ENCODE data around the gene KCNE1. TPM values are rescaled to one million over a fixed set of nuclear protein-coding genes. Genes with fewer than 3 reads are reported as not detected.

KCNE1 gene
- total RNA-seq, 1 donor from 2014 or later = 0.52 TPM

DNA sequence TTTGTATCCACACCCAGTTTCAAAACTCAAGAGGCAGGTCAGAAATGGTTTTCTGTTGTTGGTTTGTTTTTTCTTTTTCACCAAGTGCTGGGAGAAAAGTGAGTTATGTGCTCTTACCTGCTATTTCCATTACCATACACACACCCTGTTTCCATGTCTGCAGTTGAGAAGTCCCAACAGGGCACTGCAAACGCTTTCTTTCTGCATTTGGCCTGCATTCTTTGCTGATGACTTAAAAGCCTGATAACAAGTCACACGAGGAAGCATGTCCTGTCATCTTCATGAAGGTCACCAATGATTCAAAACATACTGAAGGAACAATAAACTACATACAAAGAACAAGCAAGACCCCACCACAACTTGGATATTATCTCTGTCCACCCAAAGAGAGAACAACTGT, 24.8 kb upstream of the KCNE1 start:
- Histone ChIP-seq H3K4me1 (ENCODE audit: control insufficient read depth in 3 of 3, insufficient read depth in 3 of 3, low read length in 3 of 3) (no peaks in the 10 kb centered on the region), H3K36me3 (ENCODE audit: control insufficient read depth in 3 of 3, insufficient read depth in 3 of 3, low read length in 3 of 3) (no peaks in the 10 kb centered on the region), H3K9ac (ENCODE audit: low read depth in 1 of 3, low read length in 3 of 3) (no peak overlapping the region), H3K27me3 (ENCODE audit: control insufficient read depth in 3 of 3, insufficient read depth in 3 of 3, low read length in 3 of 3) (no peaks in the 10 kb centered on the region), H3K27ac (ENCODE audit: low read depth, low read length) (no peak overlapping the region), H3K9me3 (ENCODE audit: control insufficient read depth in 3 of 3, low read length in 3 of 3) (no peaks in the 10 kb centered on the region), H3K4me3 (ENCODE audit: low read length in 3 of 3) (no peak overlapping the region)

DNA sequence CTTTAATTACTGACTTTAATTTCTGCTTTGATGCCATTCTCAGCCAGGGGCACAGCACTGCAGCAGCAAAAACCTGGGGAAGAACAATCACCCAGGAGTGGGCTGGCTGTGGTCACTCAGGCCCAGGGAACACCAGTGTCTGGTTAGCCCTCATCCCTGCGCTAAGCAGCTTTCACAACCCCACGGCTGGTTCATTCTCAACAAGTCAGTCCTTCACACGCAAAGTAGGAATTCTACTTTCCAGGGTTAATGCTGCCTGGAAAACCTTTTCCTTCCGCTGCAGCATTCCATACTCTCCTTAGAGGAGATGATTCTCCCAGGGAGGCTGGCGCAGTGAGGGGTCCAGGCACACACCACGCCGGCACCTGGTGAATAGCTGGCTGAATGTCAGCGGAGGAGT, 24.3 kb upstream of the KCNE1 start:
- Histone ChIP-seq H3K4me3 (ENCODE audit: low read length in 3 of 3) (no peak overlapping the region), H3K9me3 (ENCODE audit: control insufficient read depth in 3 of 3, low read length in 3 of 3) (no peaks in the 10 kb centered on the region), H3K9ac (ENCODE audit: low read depth in 1 of 3, low read length in 3 of 3) (no peak overlapping the region), H3K4me1 (ENCODE audit: control insufficient read depth in 3 of 3, insufficient read depth in 3 of 3, low read length in 3 of 3) (no peaks in the 10 kb centered on the region), H3K27ac (ENCODE audit: low read depth, low read length) (no peak overlapping the region), H3K36me3 (ENCODE audit: control insufficient read depth in 3 of 3, insufficient read depth in 3 of 3, low read length in 3 of 3) (no peaks in the 10 kb centered on the region), H3K27me3 (ENCODE audit: control insufficient read depth in 3 of 3, insufficient read depth in 3 of 3, low read length in 3 of 3) (no peaks in the 10 kb centered on the region)

DNA sequence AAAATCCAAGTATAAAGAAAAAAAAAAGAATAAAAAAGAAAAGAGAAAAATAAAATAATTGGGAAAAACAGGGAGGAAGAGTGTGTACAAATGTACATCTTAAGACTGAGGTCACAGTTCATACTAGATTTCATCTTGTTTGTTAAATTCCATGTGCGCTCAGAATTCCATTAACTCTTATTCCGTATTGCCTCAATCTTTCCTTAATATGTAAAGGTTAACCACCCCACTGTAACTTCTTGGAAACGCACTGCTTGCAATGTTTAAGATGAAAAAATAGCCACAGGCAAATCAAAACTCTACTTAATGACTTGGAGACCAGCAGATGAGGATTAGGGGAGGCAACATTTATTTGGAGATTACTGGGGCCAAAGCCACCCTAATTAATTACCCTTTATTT, 23.9 kb upstream of the KCNE1 start:
- H3K9ac ChIP-seq (ENCODE audit: low read depth in 1 of 3, low read length in 3 of 3) = no peak overlapping the region
- H3K27ac ChIP-seq (ENCODE audit: low read depth, low read length) = no peak overlapping the region
- H3K36me3 ChIP-seq (ENCODE audit: control insufficient read depth in 3 of 3, insufficient read depth in 3 of 3, low read length in 3 of 3) = no peaks in the 10 kb centered on the region
- no peaks in the 10 kb centered on the region for H3K4me1 ChIP-seq (ENCODE audit: control insufficient read depth in 3 of 3, insufficient read depth in 3 of 3, low read length in 3 of 3)
- H3K27me3 ChIP-seq (ENCODE audit: control insufficient read depth in 3 of 3, insufficient read depth in 3 of 3, low read length in 3 of 3) = no peaks in the 10 kb centered on the region
- no peaks in the 10 kb centered on the region for H3K9me3 ChIP-seq (ENCODE audit: control insufficient read depth in 3 of 3, low read length in 3 of 3)
- H3K4me3 ChIP-seq (ENCODE audit: low read length in 3 of 3) = no peak overlapping the region

DNA sequence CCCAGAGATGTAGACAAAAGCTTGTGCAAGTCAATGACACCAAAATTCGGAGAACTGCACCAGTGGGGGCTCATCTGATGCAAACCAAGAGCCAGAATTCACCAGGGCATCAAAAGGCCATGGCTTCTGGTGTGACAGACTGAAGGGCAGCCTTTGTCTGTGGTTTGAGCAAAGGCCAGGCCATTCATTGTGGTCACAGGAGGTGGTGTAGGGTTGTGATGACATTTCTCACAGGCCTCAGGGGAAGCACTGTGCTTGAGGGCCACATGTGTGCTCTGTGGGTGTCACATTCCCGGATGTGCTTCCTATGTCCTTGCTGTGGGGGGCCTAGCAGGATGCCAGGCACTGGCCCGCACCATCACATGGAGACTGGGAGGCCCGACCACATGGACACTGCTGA, 22.5 kb upstream of the KCNE1 start:
- no peak overlapping the region for H3K27ac ChIP-seq (ENCODE audit: low read depth, low read length)
- no peaks in the 10 kb centered on the region for H3K27me3 ChIP-seq (ENCODE audit: control insufficient read depth in 3 of 3, insufficient read depth in 3 of 3, low read length in 3 of 3)
- H3K9ac ChIP-seq (ENCODE audit: low read depth in 1 of 3, low read length in 3 of 3) = no peak overlapping the region
- no peaks in the 10 kb centered on the region for H3K4me1 ChIP-seq (ENCODE audit: control insufficient read depth in 3 of 3, insufficient read depth in 3 of 3, low read length in 3 of 3)
- no peak overlapping the region for H3K4me3 ChIP-seq (ENCODE audit: low read length in 3 of 3)
- no peaks in the 10 kb centered on the region for H3K36me3 ChIP-seq (ENCODE audit: control insufficient read depth in 3 of 3, insufficient read depth in 3 of 3, low read length in 3 of 3)
- no peaks in the 10 kb centered on the region for H3K9me3 ChIP-seq (ENCODE audit: control insufficient read depth in 3 of 3, low read length in 3 of 3)

DNA sequence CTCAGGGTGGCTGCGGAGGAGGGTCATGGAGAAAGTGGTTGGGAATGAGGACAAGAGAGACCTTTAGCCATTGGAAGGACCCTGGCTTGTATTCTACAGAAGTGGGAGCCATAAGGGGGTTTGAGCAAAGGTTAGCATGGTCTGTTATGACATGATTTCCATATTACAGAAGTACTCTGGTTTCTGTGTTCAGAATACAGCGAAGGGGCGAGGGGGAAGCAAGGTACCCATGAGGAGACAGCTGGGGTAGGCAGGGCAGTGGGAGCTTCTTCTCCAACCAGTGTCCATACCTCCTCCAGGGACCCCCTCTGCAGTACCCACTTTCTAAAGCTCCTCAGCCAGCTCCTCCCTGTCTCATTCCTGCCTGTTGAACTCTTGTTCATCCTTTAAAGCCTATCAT, 21.9 kb upstream of the KCNE1 start:
- Histone ChIP-seq H3K9me3 (ENCODE audit: control insufficient read depth in 3 of 3, low read length in 3 of 3) (no peaks in the 10 kb centered on the region), H3K36me3 (ENCODE audit: control insufficient read depth in 3 of 3, insufficient read depth in 3 of 3, low read length in 3 of 3) (no peaks in the 10 kb centered on the region), H3K9ac (ENCODE audit: low read depth in 1 of 3, low read length in 3 of 3) (no peak overlapping the region), H3K27me3 (ENCODE audit: control insufficient read depth in 3 of 3, insufficient read depth in 3 of 3, low read length in 3 of 3) (no peaks in the 10 kb centered on the region), H3K4me1 (ENCODE audit: control insufficient read depth in 3 of 3, insufficient read depth in 3 of 3, low read length in 3 of 3) (no peaks in the 10 kb centered on the region), H3K27ac (ENCODE audit: low read depth, low read length) (no peak overlapping the region), H3K4me3 (ENCODE audit: low read length in 3 of 3) (no peak overlapping the region)

DNA sequence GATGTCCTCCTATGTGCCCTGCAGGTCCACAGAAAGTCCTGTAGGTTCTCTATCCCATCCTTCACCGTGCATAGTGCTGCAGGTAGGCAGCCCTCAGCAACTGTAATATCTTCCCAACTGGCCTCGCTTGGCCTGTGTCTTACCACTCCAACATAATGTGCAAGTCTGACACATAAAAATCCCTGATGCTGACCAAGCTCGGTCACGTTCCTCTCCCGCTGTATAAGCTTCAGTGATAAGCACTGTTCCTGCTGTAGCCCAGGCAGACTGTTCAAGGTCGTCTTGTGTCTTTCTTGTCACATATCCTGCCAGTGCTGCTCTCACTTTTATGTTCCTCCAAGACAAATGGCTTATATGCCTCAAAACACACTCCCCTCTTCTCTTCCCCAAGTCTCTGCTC, 19.4 kb upstream of the KCNE1 start:
- Histone ChIP-seq H3K36me3 (ENCODE audit: control insufficient read depth in 3 of 3, insufficient read depth in 3 of 3, low read length in 3 of 3) (no peaks in the 10 kb centered on the region), H3K4me1 (ENCODE audit: control insufficient read depth in 3 of 3, insufficient read depth in 3 of 3, low read length in 3 of 3) (peaks cover 0 to 9% (median 7%) of the 10 kb centered on the region in 3 donors), H3K27me3 (ENCODE audit: control insufficient read depth in 3 of 3, insufficient read depth in 3 of 3, low read length in 3 of 3) (no peaks in the 10 kb centered on the region), H3K4me3 (ENCODE audit: low read length in 3 of 3) (no peak overlapping the region), H3K9me3 (ENCODE audit: control insufficient read depth in 3 of 3, low read length in 3 of 3) (no peaks in the 10 kb centered on the region), H3K9ac (ENCODE audit: low read depth in 1 of 3, low read length in 3 of 3) (no peak overlapping the region), H3K27ac (ENCODE audit: low read depth, low read length) (no peak overlapping the region)

DNA sequence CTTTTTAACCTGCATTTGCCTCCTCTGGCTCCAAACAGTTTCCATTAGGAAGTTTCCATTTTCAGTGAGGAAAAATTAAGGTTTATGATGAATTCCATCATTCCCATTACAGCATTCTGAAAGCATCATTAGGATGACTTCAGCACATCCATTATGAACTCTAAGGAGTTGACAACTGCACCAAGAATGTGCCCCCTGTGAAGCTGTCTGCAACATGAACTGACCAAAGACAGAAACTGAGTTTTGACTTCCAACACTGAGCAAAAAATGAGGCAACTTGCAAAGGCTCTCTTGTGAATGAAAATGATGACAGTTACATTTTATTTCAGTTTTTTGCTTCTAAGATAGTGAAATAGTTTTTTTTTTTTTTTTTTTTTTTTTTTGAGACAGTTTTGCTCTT, 18.3 kb upstream of the KCNE1 start:
- Histone ChIP-seq H3K27ac (ENCODE audit: low read depth, low read length) (no peak overlapping the region), H3K9ac (ENCODE audit: low read depth in 1 of 3, low read length in 3 of 3) (no peak overlapping the region), H3K4me1 (ENCODE audit: control insufficient read depth in 3 of 3, insufficient read depth in 3 of 3, low read length in 3 of 3) (peaks cover 0 to 9% (median 9%) of the 10 kb centered on the region in 3 donors)

DNA sequence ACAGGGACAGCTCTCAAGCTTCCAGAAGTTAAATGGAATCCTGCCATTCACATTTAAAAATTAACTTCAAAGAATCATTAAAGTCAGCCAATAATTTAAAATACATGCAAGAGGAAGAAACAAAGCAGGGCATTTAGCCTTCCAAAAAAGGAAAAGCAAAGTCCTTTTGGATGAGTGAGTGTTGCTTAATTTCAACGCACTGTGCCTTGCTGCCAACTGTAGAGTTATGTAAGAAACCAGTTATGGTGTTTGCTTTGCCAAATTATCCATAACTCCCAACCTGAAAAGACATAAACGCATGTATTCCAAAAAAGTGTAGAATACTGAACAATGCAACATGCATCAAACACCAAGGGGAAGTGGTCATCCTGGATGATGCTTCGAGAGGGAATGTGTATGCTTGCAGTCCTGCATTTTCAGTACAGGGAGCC, 16.1 kb upstream of the KCNE1 start:
- Histone ChIP-seq H3K27me3 (ENCODE audit: control insufficient read depth in 3 of 3, insufficient read depth in 3 of 3, low read length in 3 of 3) (no peaks in the 10 kb centered on the region), H3K36me3 (ENCODE audit: control insufficient read depth in 3 of 3, insufficient read depth in 3 of 3, low read length in 3 of 3) (peaks cover 0 to 3% (median 2%) of the 10 kb centered on the region in 3 donors), H3K9ac (ENCODE audit: low read depth in 1 of 3, low read length in 3 of 3) (no peak overlapping the region), H3K9me3 (ENCODE audit: control insufficient read depth in 3 of 3, low read length in 3 of 3) (no peaks in the 10 kb centered on the region), H3K27ac (ENCODE audit: low read depth, low read length) (no peak overlapping the region), H3K4me1 (ENCODE audit: control insufficient read depth in 3 of 3, insufficient read depth in 3 of 3, low read length in 3 of 3) (peaks cover 7 to 17% (median 9%) of the 10 kb centered on the region in 3 donors), H3K4me3 (ENCODE audit: low read length in 3 of 3) (no peak overlapping the region)

More for the DNA sequence above, 18.3 kb upstream of the KCNE1 start:
- Histone ChIP-seq H3K4me3 (ENCODE audit: low read length in 3 of 3) (no peak overlapping the region), H3K27me3 (ENCODE audit: control insufficient read depth in 3 of 3, insufficient read depth in 3 of 3, low read length in 3 of 3) (no peaks in the 10 kb centered on the region), H3K36me3 (ENCODE audit: control insufficient read depth in 3 of 3, insufficient read depth in 3 of 3, low read length in 3 of 3) (no peaks in the 10 kb centered on the region), H3K9me3 (ENCODE audit: control insufficient read depth in 3 of 3, low read length in 3 of 3) (no peaks in the 10 kb centered on the region)

DNA sequence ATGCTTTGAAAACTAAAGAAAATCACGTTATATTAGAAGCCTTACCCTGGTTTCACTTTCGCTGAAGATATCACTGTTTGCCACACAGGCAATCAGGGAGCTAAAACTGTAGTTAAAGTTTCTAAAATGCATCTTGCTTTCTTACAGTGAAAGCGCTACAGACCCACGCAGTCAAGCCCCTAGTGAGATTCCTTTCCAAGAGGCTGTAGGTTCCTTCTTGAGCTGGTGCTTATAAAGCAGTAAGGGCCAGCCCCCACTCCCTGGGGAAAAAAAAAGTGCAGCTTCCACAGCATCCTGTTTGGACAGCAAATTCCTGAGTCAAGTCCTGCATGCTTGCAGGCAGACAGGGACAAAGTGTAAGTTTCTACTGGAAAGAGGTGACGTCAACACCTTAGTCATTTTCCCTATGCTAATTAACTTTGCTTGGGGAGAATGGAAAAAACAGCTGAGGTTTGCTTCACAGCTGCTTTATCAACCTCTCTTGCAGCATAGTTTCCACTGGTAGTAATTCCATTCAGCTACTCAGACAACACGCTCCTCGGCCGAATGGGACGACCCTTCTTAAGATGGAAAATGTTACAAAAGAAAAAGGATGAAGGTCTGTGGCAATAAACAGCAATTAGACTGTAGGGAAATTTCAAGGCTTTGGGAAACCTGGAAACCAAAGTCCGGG, 14.7 kb upstream of the KCNE1 start:
- no peaks in the 10 kb centered on the region for H3K9me3 ChIP-seq (ENCODE audit: control insufficient read depth in 3 of 3, low read length in 3 of 3)
- H3K9ac ChIP-seq (ENCODE audit: low read depth in 1 of 3, low read length in 3 of 3) = peak overlapping the region; percentile 62 to 73 (median 70)
- H3K27ac ChIP-seq (ENCODE audit: low read depth, low read length) = peak overlapping the region; percentile 87
- H3K4me3 ChIP-seq (ENCODE audit: low read length in 3 of 3) = peak overlapping the region; percentile 62 to 68 (median 65)
- H3K4me1 ChIP-seq (ENCODE audit: control insufficient read depth in 3 of 3, insufficient read depth in 3 of 3, low read length in 3 of 3) = peaks cover 10 to 22% (median 14%) of the 10 kb centered on the region in 3 donors
- peaks cover 3 to 9% (median 6%) of the 10 kb centered on the region in 3 donors for H3K36me3 ChIP-seq (ENCODE audit: control insufficient read depth in 3 of 3, insufficient read depth in 3 of 3, low read length in 3 of 3)
- H3K27me3 ChIP-seq (ENCODE audit: control insufficient read depth in 3 of 3, insufficient read depth in 3 of 3, low read length in 3 of 3) = no peaks in the 10 kb centered on the region

DNA sequence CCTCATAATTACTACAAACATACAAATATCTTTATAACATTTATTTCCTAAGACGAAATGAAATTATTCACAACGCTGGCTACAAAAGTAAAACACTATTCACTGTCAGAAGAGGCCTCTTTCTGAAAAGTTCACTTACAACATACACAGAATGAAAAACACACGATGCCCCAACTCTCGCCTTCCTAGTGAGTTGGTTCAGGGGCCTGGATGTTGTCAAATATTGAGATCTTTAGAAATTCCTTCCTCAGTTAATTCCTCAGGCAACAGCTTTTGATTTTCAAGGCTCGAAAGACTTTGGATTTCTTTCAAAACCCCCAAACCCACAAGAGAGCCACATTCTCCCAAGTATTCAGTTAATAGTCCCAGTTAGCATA, 14.2 kb upstream of the KCNE1 start:
- Histone ChIP-seq H3K9me3 (ENCODE audit: control insufficient read depth in 3 of 3, low read length in 3 of 3) (no peaks in the 10 kb centered on the region), H3K4me1 (ENCODE audit: control insufficient read depth in 3 of 3, insufficient read depth in 3 of 3, low read length in 3 of 3) (peaks cover 10 to 26% (median 14%) of the 10 kb centered on the region in 3 donors), H3K4me3 (ENCODE audit: low read length in 3 of 3) (peak overlapping the region; percentile 62 to 68 (median 65)), H3K9ac (ENCODE audit: low read depth in 1 of 3, low read length in 3 of 3) (peak overlapping the region; percentile 62 to 73 (median 70)), H3K27me3 (ENCODE audit: control insufficient read depth in 3 of 3, insufficient read depth in 3 of 3, low read length in 3 of 3) (no peaks in the 10 kb centered on the region), H3K27ac (ENCODE audit: low read depth, low read length) (peak overlapping the region; percentile 87), H3K36me3 (ENCODE audit: control insufficient read depth in 3 of 3, insufficient read depth in 3 of 3, low read length in 3 of 3) (peaks cover 7 to 15% (median 11%) of the 10 kb centered on the region in 3 donors)

Data from skeletal muscle tissue (tissue), 4 donors.